Stimulated activated naive CD8-positive, alpha-beta T cell treated with anti-CD3 and anti-CD28 coated beads, Interleukin-15, Interleukin-2, amounts not matched to agents 100 U/mL and 50 U/mL, for 24 hours (primary cell): ENCODE data around the gene SRSF11.

Source experiments
- ATAC-seq: fragments of 150-1000 bp; cut with Tn5 transposase; one replicate; pipeline ENCODE4 v1.10.0; 2021
- DNase-seq: peaks from one replicate; pipeline ENCODE4 v3.0.0; 2021

The SRSF11 gene

GRCh38 chr1:70220517-70221237 lies 503 bp upstream of the SRSF11 start:
- DNase-seq: no peak
- no peak for ATAC-seq

- DNase-seq (no peak), ATAC-seq (no peak)
Measured at GRCh38 chr1:70222716-70223235, 1.6 kb downstream of the SRSF11 start.

GRCh38 chr1:70224954-70225353 lies 3.8 kb downstream of the SRSF11 start:
- DNase-seq (no peak), ATAC-seq (no peak)

GRCh38 chr1:70227439-70227838 lies 6.3 kb downstream of the SRSF11 start:
- ATAC-seq: no peak
- no peak for DNase-seq

GRCh38 chr1:70228670-70229069 lies 7.5 kb downstream of the SRSF11 start:
- DNase-seq: no peak
- no peak for ATAC-seq

GRCh38 chr1:70231475-70231874 lies 10.3 kb downstream of the SRSF11 start:
- no peak for ATAC-seq
- DNase-seq: no peak

- DNase-seq: no peak
- ATAC-seq: no peak
Measured at GRCh38 chr1:70234733-70235132, 13.6 kb downstream of the SRSF11 start.

GRCh38 chr1:70239940-70240339 lies 18.8 kb downstream of the SRSF11 start:
- no peak for DNase-seq
- no peak for ATAC-seq

- ATAC-seq (no peak), DNase-seq (no peak)
Measured at GRCh38 chr1:70247122-70247521, 25.9 kb downstream of the SRSF11 start.

GRCh38 chr1:70247768-70248167 lies 26.6 kb downstream of the SRSF11 start:
- ATAC-seq: peak; percentile 66
- DNase-seq: no peak

GRCh38 chr1:70248729-70249128 lies 27.5 kb downstream of the SRSF11 start:
- no peak for ATAC-seq
- no peak for DNase-seq

- DNase-seq (no peak), ATAC-seq (no peak)
Measured at GRCh38 chr1:70256664-70257063, 35.5 kb downstream of the SRSF11 start.

GRCh38 chr1:70264839-70265238 lies 43.7 kb downstream of the SRSF11 start:
- DNase-seq (no peak), ATAC-seq (no peak)

GRCh38 chr1:70265946-70266345 lies 44.8 kb downstream of the SRSF11 start:
- no peak for DNase-seq
- ATAC-seq: no peak

- DNase-seq (no peak), ATAC-seq (no peak)
Measured at GRCh38 chr1:70277875-70278274, 56.7 kb downstream of the SRSF11 start.

- DNase-seq: no peak
- ATAC-seq: no peak
Measured at GRCh38 chr1:70278710-70279109, 57.5 kb downstream of the SRSF11 start.

- ATAC-seq (no peak), DNase-seq (no peak)
Measured at GRCh38 chr1:70284366-70284765, 63.2 kb downstream of the SRSF11 start.

GRCh38 chr1:70286453-70286852 lies 65.3 kb downstream of the SRSF11 start:
- DNase-seq: no peak

GRCh38 chr1:70288166-70288565 lies 67.0 kb downstream of the SRSF11 start:
- DNase-seq (no peak), ATAC-seq (no peak)

More at GRCh38 chr1:70286453-70286852, 65.3 kb downstream of the SRSF11 start:
- ATAC-seq: no peak

GRCh38 chr1:70290218-70290617 lies 69.0 kb downstream of the SRSF11 start:
- no peak for ATAC-seq
- no peak for DNase-seq

GRCh38 chr1:70293186-70293843 lies 72.1 kb downstream of the SRSF11 start:
- DNase-seq: no peak
- ATAC-seq: no peak

GRCh38 chr1:70295749-70296148 lies 74.6 kb downstream of the SRSF11 start:
- ATAC-seq (no peak), DNase-seq (no peak)

GRCh38 chr1:70299472-70299871 lies 78.3 kb downstream of the SRSF11 start:
- no peak for ATAC-seq
- DNase-seq: no peak
